GM19351 (cell line): ENCODE results near the gene EEF1AKMT3.
"Not testable (repeated sequence)": the region's sequence is repeated elsewhere in the genome, so short reads cannot be mapped to it uniquely, and the experiment has no call there.

Experiments used
- ATAC-seq: cut with Tn5 transposase; IDR thresholded peaks from one replicate; pipeline ENCODE4 v1.9.1; 2021; ENCODE audit warnings: mild to moderate bottlenecking, moderate library complexity; ENCODE audit not compliant: unreplicated experiment

The EEF1AKMT3 gene

GRCh38 chr12:57815177-57816000 lies 43.0 kb downstream of the EEF1AKMT3 start:
- no peak for ATAC-seq

- ATAC-seq: no peak
Observed at GRCh38 chr12:57816001-57816854, 43.8 kb downstream of the EEF1AKMT3 start.

DNA sequence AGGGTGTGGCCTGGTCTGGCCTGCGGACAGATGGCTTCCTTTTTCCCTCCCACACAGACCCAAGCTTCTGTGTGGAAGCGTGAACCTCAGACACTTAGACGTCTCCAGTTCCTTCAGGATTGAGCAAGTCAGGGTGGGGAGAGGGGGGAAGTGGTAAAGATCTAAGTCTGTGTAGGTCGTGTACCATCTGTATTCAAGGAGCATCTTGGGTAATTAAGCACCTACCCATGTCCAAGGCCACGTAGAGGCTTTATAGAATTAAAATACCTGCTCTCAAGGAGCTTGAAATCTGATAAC lies 44.4 kb downstream of the EEF1AKMT3 start:
- ATAC-seq: no peak

- ATAC-seq: no peak
Observed at GRCh38 chr12:57817261-57817989, 45.0 kb downstream of the EEF1AKMT3 start.

- not testable (repeated sequence) for ATAC-seq
Observed at GRCh38 chr12:57817990-57818331, 45.5 kb downstream of the EEF1AKMT3 start.

DNA sequence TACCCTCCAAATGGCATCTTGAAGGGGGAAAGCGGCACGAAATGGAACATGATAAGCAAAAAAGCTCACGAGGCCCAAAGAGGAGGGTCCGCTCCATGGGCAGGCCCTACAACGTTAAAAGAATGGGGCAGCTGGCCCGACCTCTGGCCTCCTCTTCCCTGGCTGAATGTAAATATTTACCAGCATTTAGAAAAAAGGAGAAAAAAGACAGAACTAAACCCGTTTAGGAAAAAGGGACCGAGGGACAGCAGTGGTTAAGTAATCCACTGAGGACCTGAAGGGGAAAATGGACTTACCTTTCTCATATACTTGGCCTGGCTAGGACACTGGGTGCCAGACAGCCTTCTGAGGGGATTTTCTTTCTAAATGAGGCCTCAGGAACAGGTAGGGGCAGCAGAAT lies 47.7 kb downstream of the EEF1AKMT3 start:
- not testable (repeated sequence) for ATAC-seq

GRCh38 chr12:57821015-57821414 lies 48.6 kb downstream of the EEF1AKMT3 start:
- not testable (repeated sequence) for ATAC-seq

DNA sequence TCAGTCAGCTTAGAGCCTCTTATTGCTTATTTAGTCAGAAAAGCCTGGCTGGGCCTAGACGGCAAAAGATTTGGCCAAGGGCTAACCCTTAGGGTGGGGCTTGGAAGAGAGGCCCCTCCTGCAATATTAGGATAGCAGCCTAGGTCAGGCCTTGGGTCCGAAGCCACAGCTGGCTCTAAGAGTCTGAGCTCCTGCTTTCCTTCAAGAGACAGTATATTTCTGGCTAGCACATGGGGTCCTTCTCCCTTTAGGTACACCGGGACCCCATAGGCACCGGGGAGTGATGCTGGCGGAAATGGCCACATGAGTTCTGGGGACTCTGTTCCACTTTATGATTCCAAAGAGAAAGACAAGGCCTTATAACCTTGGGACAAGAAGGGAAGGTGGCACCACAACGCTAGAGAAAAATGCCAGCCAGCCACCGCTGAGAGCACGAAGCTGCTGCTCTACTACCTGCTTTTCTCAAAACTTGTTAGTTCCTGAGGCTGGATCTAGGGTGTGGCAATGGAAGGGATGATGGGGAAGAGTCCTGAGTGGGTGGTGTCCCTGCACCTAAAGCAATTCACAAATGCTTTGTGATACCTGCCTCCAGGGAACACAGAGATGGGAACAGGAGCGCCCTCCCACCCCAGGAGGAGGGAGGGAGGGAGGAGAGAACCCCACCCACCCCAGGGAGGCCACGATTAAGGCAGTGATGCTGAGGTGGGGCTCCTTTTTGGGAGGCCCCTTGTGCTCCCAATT lies 49.2 kb downstream of the EEF1AKMT3 start:
- no peak for ATAC-seq

DNA sequence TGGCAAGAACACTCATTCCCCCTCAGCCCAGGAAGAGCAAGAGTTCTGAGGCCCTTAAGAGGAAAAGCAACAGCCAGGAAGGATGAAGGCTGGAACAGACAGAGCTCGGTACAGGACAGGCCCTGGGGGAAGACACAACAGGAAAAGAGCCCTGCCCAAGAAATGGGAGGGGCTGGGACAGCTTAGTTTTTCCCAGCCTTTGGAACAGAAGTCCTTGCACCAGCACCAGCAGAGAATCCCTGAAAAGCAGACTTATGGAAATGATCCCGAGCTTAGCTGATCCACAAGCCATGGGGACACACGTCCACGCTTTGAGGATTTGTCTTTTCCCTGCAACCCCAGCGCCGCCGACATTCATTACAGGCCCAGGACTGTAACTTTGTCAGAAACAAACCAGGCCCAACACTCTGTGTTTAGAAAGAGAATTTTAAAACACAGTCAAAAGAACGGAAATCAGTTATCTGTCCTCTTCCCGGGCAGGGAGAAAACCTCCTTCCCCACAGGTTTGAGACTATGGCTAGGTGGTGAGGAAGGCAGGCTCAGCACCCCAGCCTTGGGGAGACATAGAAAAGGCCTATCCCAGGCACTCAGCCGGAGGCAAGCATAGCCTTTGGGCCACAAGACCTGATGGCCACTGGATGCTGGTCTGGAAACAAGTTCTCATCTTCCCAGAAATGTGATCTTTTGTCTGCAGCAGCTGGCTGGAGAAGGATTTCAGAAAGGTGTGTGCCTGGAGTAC lies 50.1 kb downstream of the EEF1AKMT3 start:
- no peak for ATAC-seq

DNA sequence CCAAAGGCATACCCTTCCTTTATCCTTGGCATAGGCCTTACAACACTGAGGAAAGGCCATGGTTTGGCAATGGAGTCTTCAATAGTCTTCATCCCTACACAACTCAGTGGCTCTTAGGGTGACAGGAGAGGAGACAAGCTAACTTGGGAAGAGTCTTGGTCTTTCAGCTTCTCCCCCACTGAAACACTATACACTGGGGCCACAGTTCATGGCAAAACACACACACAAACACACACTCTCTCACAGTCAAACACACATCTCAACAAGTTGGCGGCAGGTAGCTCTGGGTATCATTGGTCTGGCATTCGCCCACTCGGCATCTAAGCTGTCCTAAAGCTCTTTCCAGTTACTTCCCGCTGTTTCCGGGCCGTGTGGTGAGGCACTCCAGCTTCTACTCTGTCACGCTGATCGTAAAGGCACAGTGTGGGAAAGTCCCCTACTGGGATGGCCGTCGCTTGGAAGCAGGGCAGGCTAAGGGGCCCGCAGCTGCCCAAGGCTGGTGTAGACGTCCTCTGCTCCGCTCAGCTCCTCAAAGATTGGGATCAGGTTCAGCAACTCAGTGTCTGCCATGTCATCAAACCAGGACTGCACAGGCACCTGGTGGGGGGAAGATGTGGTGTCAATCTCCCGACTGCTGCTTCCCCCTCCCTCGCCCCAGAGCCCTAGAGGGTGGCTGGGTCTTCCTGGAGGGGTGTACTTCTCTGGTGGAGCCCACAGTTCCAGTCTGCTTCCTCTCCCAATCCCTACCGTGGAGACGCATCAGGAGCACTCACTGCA lies 50.9 kb downstream of the EEF1AKMT3 start:
- no peak for ATAC-seq

DNA sequence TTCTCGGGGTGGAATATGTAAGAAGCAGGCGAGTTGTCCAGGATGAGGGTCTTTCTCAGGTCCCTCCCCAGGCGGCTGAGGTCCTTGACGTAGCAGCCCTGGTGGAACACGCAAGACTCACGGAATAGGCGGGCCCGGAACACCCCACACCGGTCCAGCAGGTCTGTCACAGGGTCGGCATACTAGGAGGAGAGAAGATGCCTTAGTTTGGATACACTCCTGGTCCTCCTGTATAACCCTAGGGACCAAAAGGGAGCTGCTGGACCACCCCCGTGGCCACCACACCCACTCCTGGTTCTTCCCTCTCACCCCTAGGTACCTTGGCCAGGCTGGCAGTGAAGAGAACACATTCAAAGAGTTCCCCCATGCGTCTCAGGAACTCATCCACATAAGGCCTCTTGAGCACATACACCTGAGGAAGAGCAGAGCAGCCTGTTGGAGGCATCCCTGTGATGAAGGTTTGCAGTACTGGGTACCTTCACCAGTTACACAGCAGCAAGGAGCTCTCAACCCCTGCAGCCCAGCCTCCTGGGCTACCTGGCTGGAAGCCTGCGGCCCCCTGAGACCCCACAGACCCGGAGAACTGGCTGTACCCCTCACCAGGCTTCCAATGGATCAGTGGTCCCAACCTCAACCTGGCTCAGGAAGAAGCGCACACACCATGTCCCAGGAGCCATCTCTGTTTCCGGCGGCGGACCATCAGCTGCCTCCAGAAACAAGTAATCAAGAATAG lies 51.7 kb downstream of the EEF1AKMT3 start:
- no peak for ATAC-seq

- ATAC-seq: no peak
Observed at GRCh38 chr12:57825451-57825850, 53.0 kb downstream of the EEF1AKMT3 start.

DNA sequence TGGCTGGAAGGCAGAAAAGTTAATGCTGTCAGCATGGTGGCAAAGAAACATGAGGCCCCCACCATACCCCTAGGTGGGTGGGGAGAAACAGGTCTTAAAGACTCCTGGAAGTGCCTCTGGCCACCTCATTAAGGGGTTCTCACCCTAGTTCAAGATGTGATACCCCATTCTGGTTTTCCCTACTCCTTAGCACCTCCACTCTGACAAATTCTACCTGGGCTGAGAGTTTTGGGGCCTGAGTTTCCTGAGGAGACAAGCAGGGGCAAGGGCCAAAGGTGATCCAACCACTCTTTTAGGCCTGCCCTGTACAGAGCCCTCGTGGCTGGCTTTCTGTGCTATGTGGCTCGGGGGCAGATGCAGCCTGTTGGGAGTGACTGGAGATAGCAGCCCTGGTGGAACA lies 54.0 kb downstream of the EEF1AKMT3 start:
- ATAC-seq: no peak

DNA sequence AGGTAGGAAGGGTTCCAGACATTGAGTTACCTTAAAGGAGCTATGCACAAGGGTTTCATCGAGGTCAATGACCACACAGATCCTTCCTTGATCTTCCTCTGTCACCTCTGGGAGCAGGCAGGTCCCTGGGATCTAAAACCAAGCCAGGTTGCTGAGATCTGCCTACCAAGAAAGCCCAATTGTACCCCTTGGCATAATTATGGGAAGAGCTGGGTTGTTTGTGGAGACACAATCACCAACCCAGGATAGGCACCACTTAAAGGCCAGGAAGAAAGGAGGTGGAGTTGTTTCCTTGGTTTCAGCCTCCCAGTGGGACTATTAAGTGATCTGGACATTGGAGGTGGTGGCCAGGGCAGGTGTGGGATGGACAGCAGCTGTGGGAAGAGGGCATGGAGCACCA lies 54.6 kb downstream of the EEF1AKMT3 start:
- no peak for ATAC-seq

- ATAC-seq: no peak
Observed at GRCh38 chr12:57829025-57829777, 56.8 kb downstream of the EEF1AKMT3 start.

DNA sequence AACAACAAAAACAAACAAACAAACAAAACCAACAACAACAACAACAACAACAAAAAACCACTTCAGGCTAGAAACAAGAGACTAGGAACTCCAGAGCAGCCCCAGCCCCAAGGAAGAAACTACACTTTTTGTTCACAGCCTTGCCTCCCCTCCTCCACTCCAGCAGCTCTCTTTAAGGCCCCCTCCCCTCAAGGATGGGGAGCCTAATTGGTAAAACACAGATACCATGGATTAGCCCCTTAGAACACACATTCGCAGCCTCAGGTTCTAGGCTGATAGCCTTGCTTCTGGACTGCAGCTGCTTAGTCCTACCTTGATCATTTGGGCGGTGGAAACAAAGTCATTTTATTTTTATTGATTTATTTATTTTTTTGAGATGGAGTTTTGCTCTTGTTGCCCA lies 58.0 kb downstream of the EEF1AKMT3 start:
- no peak for ATAC-seq
